Measurements from ENCODE around the gene UBTD2.

UBTD2 gene

DNA sequence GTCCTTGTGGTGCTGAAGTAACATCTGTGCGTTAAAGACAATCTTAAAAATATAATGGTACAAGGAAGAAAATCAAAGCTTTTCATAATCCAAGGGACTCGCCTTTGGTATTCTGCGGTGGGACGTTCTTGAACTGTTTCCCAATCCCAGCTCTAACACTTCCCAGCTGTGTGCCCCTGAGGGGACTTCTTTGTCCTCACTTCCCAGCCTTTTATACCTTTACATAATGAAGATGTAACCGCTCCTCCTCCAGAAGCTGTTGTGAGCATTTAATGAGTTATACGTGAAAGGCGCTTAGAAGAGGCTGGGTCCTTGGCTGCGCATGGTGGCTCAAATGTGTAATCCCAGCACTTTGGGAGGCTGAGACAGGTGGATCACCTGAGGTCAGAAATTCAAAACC lies 112.4 kb downstream of the UBTD2 start:
- DNase-seq (ENCODE audit: low spot score) = no peak

DNA sequence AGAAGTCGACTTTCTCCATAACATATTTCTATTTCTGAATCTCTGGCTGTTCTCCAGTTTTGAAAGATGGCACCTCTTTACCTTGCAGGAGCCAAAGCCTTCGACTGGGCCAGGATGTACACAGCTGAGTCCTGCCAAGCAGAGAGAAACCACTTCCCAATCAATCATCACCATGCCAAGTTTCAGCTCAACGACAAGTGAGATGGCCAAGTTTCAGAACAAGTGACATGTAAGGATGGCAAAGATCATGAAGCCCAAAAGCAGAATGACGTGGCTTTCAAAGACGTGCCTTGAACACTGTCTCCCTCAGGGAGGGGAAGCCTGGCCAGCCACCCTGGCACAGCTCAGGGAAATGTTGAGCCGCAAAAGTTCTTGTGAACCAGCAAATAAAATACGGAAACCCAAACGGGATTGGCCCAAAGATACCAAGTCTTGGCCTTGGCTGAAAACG lies 113.3 kb downstream of the UBTD2 start:
- no peak for DNase-seq (ENCODE audit: low spot score)

DNA sequence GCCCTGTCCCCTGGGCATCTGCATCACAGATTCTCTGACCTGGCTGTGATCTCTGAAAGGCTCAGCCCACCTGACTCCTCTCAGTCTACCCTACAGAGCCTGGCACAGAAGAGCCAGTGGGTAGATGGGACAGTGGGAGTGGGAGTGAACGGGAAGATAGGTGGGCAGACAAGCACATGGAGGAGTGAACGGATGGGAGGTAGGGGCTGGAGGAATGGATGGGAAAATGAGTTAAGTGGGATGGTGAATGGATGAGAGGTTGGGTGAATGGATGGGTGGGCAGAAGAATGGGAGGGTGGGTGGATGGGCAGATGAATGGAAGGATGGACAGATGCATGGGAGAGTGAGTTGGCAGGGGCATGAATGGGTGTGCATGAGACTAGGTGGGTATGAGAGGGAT lies 114.3 kb downstream of the UBTD2 start:
- no peak for DNase-seq (ENCODE audit: low spot score)

DNA sequence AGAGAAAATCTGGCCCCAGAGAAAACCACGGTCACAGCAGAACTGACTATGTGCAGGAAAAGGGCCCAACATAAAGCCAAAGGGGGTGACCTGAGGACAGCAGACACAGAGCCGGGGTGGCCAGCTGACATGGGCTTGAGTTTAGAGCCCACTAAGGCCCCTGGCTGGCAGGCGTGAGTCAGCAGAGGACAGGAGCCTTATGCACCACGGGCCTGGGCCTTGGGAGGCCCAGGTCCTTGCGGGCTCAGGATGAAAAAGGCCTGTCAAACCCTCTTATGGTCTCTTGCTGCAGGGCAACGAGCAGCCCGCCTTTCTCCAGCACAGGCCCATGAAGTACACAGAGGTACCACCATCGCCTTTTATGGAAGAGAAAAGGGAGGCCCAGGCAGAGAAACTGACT lies 115.3 kb downstream of the UBTD2 start:
- DNase-seq (ENCODE audit: low spot score) = no peak

GRCh38 chr5:172167895-172168294 lies 115.7 kb downstream of the UBTD2 start:
- no peak for DNase-seq (ENCODE audit: low spot score)

DNA sequence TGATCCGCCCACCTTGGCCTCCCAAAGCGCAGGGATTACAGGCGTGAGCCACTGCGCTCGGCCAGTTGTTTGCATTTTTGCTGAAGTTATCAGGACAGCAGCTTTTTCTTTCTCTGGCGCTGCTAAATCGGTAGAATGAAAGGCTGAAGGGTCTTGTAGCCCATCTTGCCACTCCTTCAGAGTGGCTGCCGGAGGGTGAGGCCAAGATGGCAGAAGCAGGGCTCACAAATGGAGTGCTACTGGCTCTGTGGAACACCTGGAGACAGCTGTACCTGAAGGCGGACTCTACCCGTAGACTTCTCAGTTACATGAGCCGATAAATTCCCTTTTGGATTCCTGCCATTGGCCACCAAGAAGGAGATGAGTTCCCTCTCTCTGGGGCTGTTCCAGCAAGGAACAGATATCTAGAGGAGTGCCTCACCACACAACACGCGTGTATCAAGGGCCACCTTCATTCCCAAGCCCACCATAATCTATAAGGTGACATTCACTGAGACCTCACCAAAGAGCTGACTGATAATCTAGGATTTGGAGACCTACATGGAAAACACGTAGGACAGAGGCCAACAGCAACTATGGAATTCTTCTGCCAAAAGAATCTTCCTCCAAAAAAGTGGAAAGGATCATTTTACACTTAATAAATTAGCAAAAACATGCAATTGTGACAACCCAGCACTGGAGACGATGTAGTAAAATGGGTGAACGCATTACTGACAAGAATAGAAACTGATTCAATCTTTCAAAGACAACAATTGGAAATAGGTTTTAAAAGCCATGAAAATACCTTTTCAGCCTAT lies 117.3 kb downstream of the UBTD2 start:
- no peak for DNase-seq (ENCODE audit: low spot score)

GRCh38 chr5:172165465-172165864 lies 118.1 kb downstream of the UBTD2 start:
- DNase-seq (ENCODE audit: low spot score) = no peak

DNA sequence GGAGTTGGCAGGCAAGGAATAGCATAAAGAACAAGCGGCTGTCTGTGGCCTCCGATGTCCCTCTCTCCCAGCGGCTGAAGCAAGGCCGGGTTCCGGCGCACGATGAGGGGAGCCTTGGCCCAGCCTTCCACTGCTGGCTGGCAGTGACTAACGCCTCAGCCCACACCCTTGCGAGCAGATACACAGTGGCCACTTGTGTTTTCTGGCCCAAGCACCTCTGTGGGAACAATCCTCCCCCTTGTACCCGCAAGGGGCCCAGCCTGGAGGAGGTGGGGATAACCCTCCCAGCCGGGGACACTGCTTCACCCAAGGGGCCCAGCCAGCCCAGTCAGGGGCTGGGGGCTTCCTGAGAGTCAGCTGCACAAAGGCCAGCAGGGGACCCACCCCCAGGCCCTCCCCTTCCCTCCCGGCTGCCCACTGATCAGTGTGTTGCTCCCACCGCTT lies 118.8 kb downstream of the UBTD2 start:
- DNase-seq (ENCODE audit: low spot score) = peak; percentile 83

DNA sequence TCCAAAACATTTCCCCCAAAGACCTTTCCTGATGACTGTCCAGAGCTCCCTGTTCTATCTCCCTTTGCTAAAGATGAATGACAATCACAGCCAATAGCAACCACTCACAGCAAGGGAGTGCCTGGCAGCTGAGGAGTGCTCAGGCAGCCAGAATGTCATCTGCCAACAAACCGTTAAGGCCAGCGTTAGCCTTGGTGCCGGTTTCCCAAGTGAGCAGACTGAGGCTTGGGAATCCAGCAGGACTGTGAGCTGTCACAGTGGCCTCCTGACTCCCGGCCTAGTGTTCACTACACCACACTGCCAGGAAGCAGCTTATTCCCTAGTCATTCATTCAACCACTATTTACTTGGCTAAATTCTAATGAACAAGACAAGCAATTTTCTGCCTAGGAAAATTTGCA lies 120.2 kb downstream of the UBTD2 start:
- peak; percentile 77 for DNase-seq (ENCODE audit: low spot score)

DNA sequence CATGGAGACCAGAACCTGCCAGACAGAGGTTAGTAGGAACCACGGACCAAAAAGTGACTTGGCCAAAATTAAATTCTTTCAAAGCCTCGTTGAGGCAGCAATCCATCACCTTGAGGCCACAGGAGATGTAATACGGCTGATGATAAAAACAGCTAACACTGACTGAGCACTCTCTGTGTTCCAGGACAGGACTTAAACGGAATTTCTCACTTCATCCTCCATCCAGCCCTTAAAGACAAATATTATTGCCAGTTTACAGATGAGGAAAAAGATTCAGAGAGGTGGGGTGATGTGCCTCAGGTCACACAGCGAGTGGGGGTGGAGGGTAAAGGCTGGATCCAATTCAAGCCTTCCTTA lies 120.6 kb downstream of the UBTD2 start:
- no peak for DNase-seq (ENCODE audit: low spot score)

GRCh38 chr5:172162323-172162986 lies 121.1 kb downstream of the UBTD2 start:
- DNase-seq (ENCODE audit: low spot score) = no peak

- no peak for DNase-seq (ENCODE audit: low spot score)
Measured at GRCh38 chr5:172160506-172160905, 123.1 kb downstream of the UBTD2 start.

Data from pons (tissue), 1 donor.